ENCODE data around the gene DLG2.

The DLG2 gene

DNA sequence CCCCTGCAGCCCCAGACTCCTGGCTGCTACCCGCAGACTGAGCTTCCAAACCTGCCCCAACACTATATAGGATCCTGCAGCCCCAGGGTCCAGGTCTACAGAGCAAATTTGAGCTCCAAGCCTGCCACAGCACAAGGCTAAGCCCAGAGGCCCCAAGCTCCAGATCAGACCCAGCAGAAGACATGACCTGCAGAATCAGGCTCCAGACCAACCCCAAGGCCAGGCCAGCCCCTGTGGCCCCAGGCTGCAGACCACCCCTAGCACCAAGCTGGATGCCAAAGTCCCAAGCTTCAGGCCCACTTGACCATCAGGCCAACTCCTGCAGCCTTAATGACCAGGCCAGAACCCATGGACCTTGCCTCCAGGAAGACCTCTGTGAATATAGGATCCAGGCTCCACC is 145.3 kb downstream of the DLG2 start:
- in situ Hi-C loops (cut with MboI; ENCODE audit: low sequenced_read_pairs, unreplicated experiment): no loop called here
- TF ChIP-seq, protein P1, sequence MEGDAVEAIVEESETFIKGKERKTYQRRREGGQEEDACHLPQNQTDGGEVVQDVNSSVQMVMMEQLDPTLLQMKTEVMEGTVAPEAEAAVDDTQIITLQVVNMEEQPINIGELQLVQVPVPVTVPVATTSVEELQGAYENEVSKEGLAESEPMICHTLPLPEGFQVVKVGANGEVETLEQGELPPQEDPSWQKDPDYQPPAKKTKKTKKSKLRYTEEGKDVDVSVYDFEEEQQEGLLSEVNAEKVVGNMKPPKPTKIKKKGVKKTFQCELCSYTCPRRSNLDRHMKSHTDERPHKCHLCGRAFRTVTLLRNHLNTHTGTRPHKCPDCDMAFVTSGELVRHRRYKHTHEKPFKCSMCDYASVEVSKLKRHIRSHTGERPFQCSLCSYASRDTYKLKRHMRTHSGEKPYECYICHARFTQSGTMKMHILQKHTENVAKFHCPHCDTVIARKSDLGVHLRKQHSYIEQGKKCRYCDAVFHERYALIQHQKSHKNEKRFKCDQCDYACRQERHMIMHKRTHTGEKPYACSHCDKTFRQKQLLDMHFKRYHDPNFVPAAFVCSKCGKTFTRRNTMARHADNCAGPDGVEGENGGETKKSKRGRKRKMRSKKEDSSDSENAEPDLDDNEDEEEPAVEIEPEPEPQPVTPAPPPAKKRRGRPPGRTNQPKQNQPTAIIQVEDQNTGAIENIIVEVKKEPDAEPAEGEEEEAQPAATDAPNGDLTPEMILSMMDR (IDR thresholded peaks at IDR 0.05; ENCODE audit: borderline replicate concordance, control extremely low read depth, extremely low read depth, insufficient read depth, missing control alignments): no peak

DNA sequence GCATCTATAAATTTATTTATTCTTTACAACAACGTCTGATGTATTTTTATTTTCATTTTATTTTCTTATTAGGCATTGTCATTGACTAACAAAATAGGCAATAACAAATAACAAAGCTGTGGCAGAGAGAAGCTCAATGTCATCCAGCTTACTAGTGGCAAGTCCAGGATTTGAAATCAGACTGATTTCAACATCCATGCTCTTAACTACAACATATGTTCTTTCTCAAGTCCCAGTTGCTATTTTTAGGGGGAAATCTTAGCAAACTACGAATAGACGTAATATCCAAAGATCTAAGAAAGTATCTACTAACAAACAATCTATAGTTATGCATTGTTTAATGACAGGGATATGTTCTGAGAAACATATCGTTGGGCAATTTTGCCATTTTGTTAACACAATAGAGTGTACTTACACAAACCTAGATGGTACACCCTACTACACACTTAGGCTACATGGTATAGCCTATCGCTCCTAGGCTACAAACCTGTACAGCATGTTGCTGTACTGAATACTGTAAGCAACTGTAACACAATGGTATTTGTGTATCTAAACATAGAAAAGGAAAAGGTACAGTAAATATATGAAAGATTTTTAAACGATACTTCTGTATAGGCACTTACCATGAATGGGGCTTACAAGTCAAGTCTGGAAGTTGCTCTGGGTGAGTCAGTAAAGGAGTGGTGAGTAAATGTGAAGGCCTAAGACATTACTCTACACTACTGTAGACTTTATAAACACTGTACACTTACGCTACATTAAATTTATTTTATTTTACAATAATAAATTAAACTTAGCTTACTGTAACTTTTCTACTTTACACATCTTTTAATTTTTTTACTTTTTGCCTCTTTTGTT is 151.3 kb downstream of the DLG2 start:
- TF ChIP-seq, protein P1 (IDR thresholded peaks at IDR 0.05; ENCODE audit: borderline replicate concordance, control extremely low read depth, extremely low read depth, insufficient read depth, missing control alignments): no peak
- in situ Hi-C loops (cut with MboI; ENCODE audit: low sequenced_read_pairs, unreplicated experiment): no loop called here
- DNase-seq (ENCODE audit: low spot score): no peak

More for the DNA sequence above, 145.3 kb downstream of the DLG2 start:
- DNase-seq (ENCODE audit: low spot score): no peak

DNA sequence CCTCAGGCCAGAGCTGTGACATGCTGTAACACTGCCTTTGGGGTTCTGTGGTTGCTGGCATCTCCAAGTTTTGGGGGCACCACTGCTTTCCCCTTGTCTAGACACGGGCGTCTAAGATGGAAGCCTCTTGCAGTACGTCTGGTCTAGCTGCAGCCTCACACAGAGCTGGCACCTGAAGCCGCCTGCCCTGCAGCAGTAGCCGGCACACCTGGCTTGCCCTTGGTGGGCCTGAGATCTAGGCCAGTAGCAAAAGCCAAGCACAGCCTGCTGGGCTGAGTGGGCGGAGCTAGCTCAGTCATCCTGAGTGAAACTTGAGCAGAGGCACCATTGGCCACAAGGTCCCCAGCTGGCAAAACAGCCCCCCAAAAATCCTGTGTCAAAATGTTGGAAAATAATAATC is 154.2 kb downstream of the DLG2 start:
- no peak for DNase-seq (ENCODE audit: low spot score)
- TF ChIP-seq, protein P1 (IDR thresholded peaks at IDR 0.05; ENCODE audit: borderline replicate concordance, control extremely low read depth, extremely low read depth, insufficient read depth, missing control alignments): no peak
- in situ Hi-C loops (cut with MboI; ENCODE audit: low sequenced_read_pairs, unreplicated experiment): no loop called here

DNA sequence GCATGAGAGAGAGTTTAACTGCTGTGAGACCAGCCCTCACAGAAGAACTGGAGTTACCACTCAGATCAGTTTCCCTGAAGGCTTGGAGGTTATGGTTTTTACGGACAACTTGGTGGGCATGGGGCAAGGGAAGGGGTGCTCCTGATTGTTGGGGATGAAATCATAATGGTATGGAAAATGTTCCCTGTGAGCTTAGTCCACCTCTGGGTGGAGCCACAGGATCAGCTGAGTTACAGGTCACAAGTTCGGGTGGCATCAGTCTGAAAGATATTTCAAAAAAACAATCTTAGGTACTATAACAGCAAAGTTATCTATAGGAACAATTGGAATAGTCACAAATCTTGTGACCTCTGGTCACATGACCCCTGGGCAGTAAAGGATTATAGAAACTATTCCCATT is 162.9 kb downstream of the DLG2 start:
- DNase-seq (ENCODE audit: low spot score): no peak
- in situ Hi-C loops (cut with MboI; ENCODE audit: low sequenced_read_pairs, unreplicated experiment): no loop called here
- TF ChIP-seq, protein P1 (IDR thresholded peaks at IDR 0.05; ENCODE audit: borderline replicate concordance, control extremely low read depth, extremely low read depth, insufficient read depth, missing control alignments): no peak

DNA sequence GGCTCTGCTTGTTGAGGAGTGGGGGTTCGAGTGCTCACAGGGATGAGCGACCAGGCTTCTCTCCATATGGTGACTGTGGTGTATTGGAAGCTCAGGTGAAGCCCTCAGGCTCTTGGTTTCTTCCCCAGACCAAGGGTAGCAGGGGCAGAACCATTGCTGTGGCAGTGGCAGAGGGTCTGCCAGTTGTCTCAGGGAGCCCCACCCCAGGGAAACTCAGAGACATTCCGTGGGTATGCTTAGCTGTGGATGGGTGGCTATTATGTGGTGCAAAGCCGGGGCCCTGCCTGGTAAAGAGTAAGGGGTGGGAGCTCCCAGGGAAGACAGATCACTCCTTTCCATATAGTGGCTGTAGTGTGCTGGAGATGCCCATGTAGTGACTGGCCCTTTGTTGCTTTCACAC is 167.8 kb downstream of the DLG2 start:
- no peak for DNase-seq (ENCODE audit: low spot score)
- in situ Hi-C loops (cut with MboI; ENCODE audit: low sequenced_read_pairs, unreplicated experiment): no loop called here

DNA sequence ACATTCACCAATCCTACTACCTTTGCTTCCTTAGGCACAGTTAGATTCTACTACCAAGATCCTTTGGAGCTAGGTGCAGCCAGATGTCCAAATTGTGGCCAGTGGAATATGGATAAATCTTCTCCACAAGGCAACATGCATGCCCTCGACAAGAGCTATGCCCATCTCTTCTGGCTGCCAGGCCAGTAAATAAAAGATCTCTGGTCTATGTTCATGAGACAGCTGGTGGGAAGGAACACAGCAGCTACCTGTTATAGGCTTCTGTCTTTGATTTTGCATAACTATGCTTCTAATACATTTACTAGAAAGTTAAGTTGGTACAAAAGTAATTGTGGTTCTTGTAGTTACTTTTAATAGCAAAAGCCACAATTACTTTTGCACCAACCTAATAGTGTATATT is 182.7 kb downstream of the DLG2 start:
- no peak for DNase-seq (ENCODE audit: low spot score)
- in situ Hi-C loops (cut with MboI; ENCODE audit: low sequenced_read_pairs, unreplicated experiment): no loop called here
- TF ChIP-seq, protein P1 (IDR thresholded peaks at IDR 0.05; ENCODE audit: borderline replicate concordance, control extremely low read depth, extremely low read depth, insufficient read depth, missing control alignments): no peak

More for the DNA sequence above, 167.8 kb downstream of the DLG2 start:
- TF ChIP-seq, protein P1 (IDR thresholded peaks at IDR 0.05; ENCODE audit: borderline replicate concordance, control extremely low read depth, extremely low read depth, insufficient read depth, missing control alignments): no peak
